Common myeloid progenitor, CD34-positive (primary cell): ENCODE measurements around the gene TCP1.
"Not testable (repeated sequence)": the region's sequence is repeated elsewhere in the genome, so short reads cannot be mapped to it uniquely, and the experiment has no call there.

ENCODE experiments used
- CTCF ChIA-PET: fragments of 350-600 bp; sonication (Branson Sonifier 250); formaldehyde crosslinking; loops from one replicate; lab custom pipeline; 2021; ENCODE audit warnings: antibody characterized with exemption; lab: Charles Lee
- POLR2A ChIA-PET: fragments of 350-600 bp; sonication (Branson Sonifier 250); formaldehyde crosslinking; loops from one replicate; lab custom pipeline; 2021; ENCODE audit warnings: antibody characterized with exemption; lab: Charles Lee
- DNase-seq, 3 donors: peaks; one replicate each; pipeline versions ENCODE4 v3.0.0 to v3.0.0-alpha.2; 2013
- H3K27ac ChIP-seq, 2 experiments: 1 replicate in 1 of 2; 2 replicates in 1 of 2; pipeline ENCODE4 v1.7.0; 2013; ENCODE audit warnings: inconsistent platforms in 2 of 2, low read length in 2 of 2, mild to moderate bottlenecking in 2 of 2, low read depth in 1 of 2, moderate library complexity in 1 of 2; ENCODE audit not compliant: severe bottlenecking in 2 of 2, insufficient read depth in 1 of 2, poor library complexity in 1 of 2
- H3K27me3 ChIP-seq, 5 experiments: replicated peaks in 2 of 5; 1 replicate in 3 of 5; 2 replicates in 2 of 5; pipeline versions ENCODE4 v1.6.1 to v1.7.0; 2013; ENCODE audit warnings: low read length in 4 of 5, mild to moderate bottlenecking in 2 of 5, moderate library complexity in 2 of 5, inconsistent platforms in 1 of 5; ENCODE audit not compliant: insufficient read depth in 5 of 5, control insufficient read depth in 4 of 5
- H3K36me3 ChIP-seq, 4 experiments: 1 replicate in 2 of 4; 2 replicates in 2 of 4; pipeline versions ENCODE4 v1.6.1 to v1.7.0; 2013; ENCODE audit warnings: low read length in 3 of 4, control low read depth in 1 of 4, mild to moderate bottlenecking in 1 of 4; ENCODE audit not compliant: control insufficient read depth in 4 of 4, insufficient read depth in 4 of 4
- H3K4me1 ChIP-seq, 4 experiments: 1 replicate in 3 of 4; 2 replicates in 1 of 4; pipeline versions ENCODE4 v1.6.1 to v1.7.1; 2013; ENCODE audit warnings: low read length in 3 of 4, mild to moderate bottlenecking in 3 of 4, control low read depth in 1 of 4, inconsistent platforms in 1 of 4, moderate library complexity in 1 of 4; ENCODE audit not compliant: control insufficient read depth in 4 of 4, insufficient read depth in 4 of 4; ENCODE audit errors: control extremely low read depth in 1 of 4
- H3K4me3 ChIP-seq, 7 experiments: 1 replicate in 4 of 7; 2 replicates in 3 of 7; pipeline versions ENCODE4 v1.5.1 to v1.7.0; 2013; ENCODE audit warnings: mild to moderate bottlenecking in 7 of 7, low read length in 6 of 7, moderate library complexity in 6 of 7, inconsistent platforms in 2 of 7, low read depth in 2 of 7, control low read depth in 1 of 7; ENCODE audit not compliant: insufficient read depth in 4 of 7, control insufficient read depth in 1 of 7; ENCODE audit errors: extremely low read depth in 1 of 7
- H3K9me3 ChIP-seq, 5 experiments: 1 replicate in 4 of 5; 2 replicates in 1 of 5; pipeline versions ENCODE4 v1.6.1 to v1.7.1; 2013; ENCODE audit warnings: low read length in 4 of 5, mild to moderate bottlenecking in 2 of 5, inconsistent platforms in 1 of 5, low read depth in 1 of 5, moderate library complexity in 1 of 5; ENCODE audit not compliant: control insufficient read depth in 4 of 5, insufficient read depth in 2 of 5; ENCODE audit errors: control extremely low read depth in 1 of 5
- WGBS: methylation state at CpG from one replicate; pipeline ENCODE4 v1.1.5; 2013; ENCODE audit not compliant: insufficient coverage; 5-methylcytosine and 5-hydroxymethylcytosine counted together

Gene TCP1

DNA sequence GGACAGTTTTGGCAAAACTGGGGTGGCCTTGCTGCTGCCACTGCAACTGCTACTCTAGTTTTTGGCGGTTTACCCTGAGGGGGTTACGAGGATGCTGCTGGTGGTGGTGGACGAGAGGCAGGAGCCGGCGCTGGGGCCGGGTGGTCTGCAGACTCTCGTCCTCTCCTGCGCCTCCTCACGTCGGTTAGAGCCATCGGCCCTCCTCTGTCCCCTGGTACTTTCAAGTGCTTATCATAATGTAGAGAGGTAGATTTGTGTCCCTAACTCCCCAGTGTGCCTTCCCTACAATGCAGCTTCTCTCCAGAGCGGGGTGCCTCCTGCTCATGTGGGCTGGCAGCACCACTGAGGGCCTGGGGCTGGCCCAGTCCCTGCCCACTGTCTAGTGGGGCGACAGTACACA is 36.6 kb upstream of the TCP1 start:
- Histone ChIP-seq H3K9me3 (peaks cover 0 to 2% (median 0%) of the 10 kb centered on the region in 5 experiments), H3K4me1 (peaks cover 18 to 51% (median 35%) of the 10 kb centered on the region in 4 experiments), H3K36me3 (no peaks in the 10 kb centered on the region), H3K27me3 (no peaks in the 10 kb centered on the region), H3K27ac (no peak overlapping the region), H3K4me3 (no peak overlapping the region)
- ChIA-PET CTCF (no interaction called here), POLR2A (no interaction called here)
- 97% methylated on average over 7 of the region's 13 CpGs for WGBS
- DNase-seq, result no peak

DNA sequence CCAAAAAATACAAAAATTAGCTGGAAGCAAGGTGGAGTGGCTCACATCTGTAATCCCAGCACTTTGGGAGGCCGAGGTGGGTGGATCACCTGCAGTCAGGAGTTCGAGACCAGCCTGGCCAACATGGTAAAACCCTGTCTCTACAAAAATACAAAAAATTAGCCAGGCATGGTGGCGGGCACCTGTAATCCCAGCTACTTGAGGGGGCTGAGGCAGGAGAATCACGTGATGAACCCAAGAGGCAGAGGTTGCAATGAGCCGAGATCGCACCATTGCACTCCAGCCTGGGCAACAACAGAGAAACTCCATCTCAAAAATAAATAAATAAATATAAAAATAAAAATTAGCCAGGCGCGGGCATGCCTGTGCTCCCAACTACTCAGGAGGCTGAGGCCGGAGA is 35.3 kb upstream of the TCP1 start:
- H3K27me3 ChIP-seq, H3K36me3 ChIP-seq, H3K27ac ChIP-seq, CTCF ChIA-PET, H3K4me3 ChIP-seq, H3K9me3 ChIP-seq, POLR2A ChIA-PET, DNase-seq: not testable (repeated sequence)
- WGBS, result 91% methylated on average over 4 of the region's 9 CpGs
- H3K4me1 ChIP-seq, result peaks cover 19 to 52% (median 41%) of the 10 kb centered on the region in 4 experiments

DNA sequence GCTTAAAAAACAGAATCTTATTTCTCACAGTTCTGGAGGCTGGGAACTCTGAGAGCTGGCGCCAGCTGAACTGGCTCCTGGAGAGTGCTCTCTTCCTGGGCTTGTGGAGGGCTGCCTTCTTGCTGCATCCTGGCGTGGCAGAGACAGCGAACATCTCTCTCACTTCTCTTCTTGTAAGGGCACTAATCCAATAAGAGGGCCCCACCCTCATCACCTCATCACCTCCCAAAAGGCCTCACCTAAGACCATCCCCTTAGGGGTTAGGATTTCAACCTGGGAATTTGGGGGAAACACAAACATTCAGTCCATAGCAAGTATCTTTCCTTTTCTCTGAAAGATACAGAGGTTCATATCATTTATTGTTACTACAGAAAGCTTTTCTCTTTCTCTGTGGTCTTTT is 34.6 kb upstream of the TCP1 start:
- H3K9me3 ChIP-seq, result peaks cover 0 to 2% (median 0%) of the 10 kb centered on the region in 5 experiments
- no peak overlapping the region for H3K27ac ChIP-seq
- WGBS, result 100% methylated on average over 1 of the region's 3 CpGs
- no peaks in the 10 kb centered on the region for H3K36me3 ChIP-seq
- POLR2A ChIA-PET, result no interaction called here
- CTCF ChIA-PET, result no interaction called here
- H3K27me3 ChIP-seq, result no peaks in the 10 kb centered on the region
- peaks cover 13 to 52% (median 41%) of the 10 kb centered on the region in 4 experiments for H3K4me1 ChIP-seq
- no peak for DNase-seq
- no peak overlapping the region for H3K4me3 ChIP-seq

DNA sequence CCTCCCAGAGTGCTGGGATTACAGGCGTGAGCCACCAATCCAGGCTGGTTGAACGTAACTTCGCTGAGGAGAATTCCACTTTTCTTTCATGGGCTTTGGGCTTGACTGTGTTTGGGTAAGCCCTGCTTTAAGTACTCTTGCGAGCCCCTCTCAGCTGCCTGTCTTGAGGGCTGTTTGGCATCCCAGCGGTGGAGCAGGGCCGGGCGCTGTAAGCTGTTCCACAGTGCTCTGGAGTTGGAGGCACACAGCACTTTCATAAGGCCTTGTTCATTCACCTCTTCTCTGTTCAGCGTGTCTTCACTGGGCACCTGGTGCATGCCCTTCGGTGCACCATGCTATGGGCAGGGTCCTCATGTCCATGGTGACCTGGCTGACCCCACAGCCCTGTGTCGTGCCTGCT is 32.3 kb upstream of the TCP1 start:
- POLR2A ChIA-PET, result interaction anchor here (1.2 to 2.2 kb wide), 2 partner anchors 24 to 31 kb away, joined by 3 to 11 read pairs; partner anchors contain the start of gene MRPL18
- WGBS, result 92% methylated on average over 10 of the region's 10 CpGs

DNA sequence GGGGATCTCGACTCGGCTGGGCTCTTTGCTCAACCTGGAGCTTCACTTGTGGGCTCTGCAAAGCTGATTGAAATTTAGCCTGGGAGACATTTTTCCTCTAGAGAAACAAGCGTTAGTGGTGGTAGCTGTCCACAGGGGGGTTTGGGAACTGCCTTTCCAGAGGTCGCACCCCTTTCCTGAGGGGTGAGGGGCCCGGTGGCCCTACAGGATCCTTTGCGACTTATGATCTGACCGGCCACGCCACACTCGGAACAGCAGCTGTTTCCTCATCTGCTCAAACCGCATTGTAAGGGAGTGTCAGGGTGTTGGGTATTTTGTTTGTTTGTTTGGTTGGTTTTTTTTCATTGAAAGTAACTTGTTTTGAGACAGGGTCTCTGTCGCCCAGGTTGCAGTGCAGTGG is 31.7 kb upstream of the TCP1 start:
- ChIA-PET POLR2A (interaction anchor here (1.2 to 2.2 kb wide), 2 partner anchors 25 to 30 kb away, joined by 3 to 11 read pairs; partner anchors contain the start of gene MRPL18), CTCF (interaction anchor here (1.2 to 3.4 kb wide), 7 partner anchors 8 to 124 kb away, joined by 3 to 18 read pairs (median 3); partner anchors contain the start of genes MRPL18 and TCP1)
- Histone ChIP-seq H3K36me3 (no peaks in the 10 kb centered on the region), H3K27ac (no peak overlapping the region), H3K4me3 (peak overlapping the region in 4 of 7 experiments; percentile 29 to 66 (median 35)), H3K4me1 (peaks cover 8 to 53% (median 45%) of the 10 kb centered on the region in 4 experiments), H3K9me3 (peaks cover 0 to under 1% (median 0%) of the 10 kb centered on the region in 5 experiments), H3K27me3 (no peaks in the 10 kb centered on the region)
- WGBS, result 28% methylated on average over 11 of the region's 11 CpGs
- DNase-seq, result peak; percentile 18 to 88 (median 72)

More for the DNA sequence above, 32.3 kb upstream of the TCP1 start:
- Histone ChIP-seq H3K36me3 (no peaks in the 10 kb centered on the region), H3K27ac (no peak overlapping the region), H3K4me1 (peaks cover 8 to 53% (median 45%) of the 10 kb centered on the region in 4 experiments), H3K9me3 (peaks cover 0 to 2% (median 0%) of the 10 kb centered on the region in 5 experiments), H3K27me3 (no peaks in the 10 kb centered on the region), H3K4me3 (no peak overlapping the region)
- CTCF ChIA-PET, result interaction anchor here (0.8 to 2.4 kb wide), 11 partner anchors 8 to 124 kb away, joined by 3 to 12 read pairs (median 4); partner anchors contain the start of genes MRPL18 and TCP1
- DNase-seq, result no peak

DNA sequence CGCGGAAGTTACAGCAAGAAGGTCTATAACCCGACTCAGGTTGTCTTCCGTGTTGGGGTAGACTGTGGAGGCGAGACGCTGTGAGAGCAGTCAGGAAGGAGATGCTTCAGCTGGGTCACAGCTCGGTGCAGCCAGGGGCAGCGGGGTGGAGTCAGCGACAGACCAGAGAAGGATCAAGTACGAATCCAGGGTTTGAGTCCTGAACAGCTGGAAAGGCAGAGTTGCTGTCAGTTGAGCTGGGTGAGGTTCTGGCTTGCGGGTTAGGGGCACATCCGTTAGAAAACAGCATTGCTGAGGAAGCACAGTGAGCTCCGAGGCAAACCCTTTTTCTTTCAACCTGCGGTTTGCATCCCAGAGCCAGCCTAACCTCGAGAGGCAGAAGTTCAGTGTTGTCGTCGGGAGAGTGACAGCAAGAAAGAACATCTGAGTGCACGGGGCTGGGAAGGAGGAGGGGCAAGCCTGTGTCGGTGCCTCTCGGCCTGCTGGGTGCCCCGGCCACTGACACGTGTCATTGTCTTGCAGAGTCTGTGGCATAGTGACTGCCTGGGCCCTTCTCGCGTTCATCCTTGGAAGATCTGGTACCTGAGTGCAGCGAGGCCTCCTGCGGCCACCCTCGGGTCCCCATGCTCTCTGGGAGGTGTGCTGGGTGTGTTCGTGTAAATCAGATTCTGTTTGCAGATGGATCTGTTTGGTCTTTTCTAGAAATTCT is 30.7 kb upstream of the TCP1 start:
- 37% methylated on average over 25 of the region's 28 CpGs for WGBS
- no peaks in the 10 kb centered on the region for H3K27me3 ChIP-seq
- H3K4me1 ChIP-seq, result peaks cover 8 to 53% (median 45%) of the 10 kb centered on the region in 4 experiments
- peak overlapping the region in 1 of 2 experiments; percentile 45 for H3K27ac ChIP-seq
- H3K36me3 ChIP-seq, result no peaks in the 10 kb centered on the region
- no peaks in the 10 kb centered on the region for H3K9me3 ChIP-seq
- CTCF ChIA-PET, result interaction anchor here (1.2 to 3.4 kb wide), 7 partner anchors 10 to 38 kb away, joined by 3 to 18 read pairs (median 3); partner anchors contain the start of genes MRPL18 and TCP1
- peak overlapping the region in 6 of 7 experiments; percentile 8 to 66 (median 18) for H3K4me3 ChIP-seq
- DNase-seq, result peak; percentile 38 to 87 (median 82)
- POLR2A ChIA-PET, result interaction anchor here (2.2 kb wide), 1 partner anchor 29 kb away, joined by 11 read pairs; the partner anchor contains the start of gene MRPL18

DNA sequence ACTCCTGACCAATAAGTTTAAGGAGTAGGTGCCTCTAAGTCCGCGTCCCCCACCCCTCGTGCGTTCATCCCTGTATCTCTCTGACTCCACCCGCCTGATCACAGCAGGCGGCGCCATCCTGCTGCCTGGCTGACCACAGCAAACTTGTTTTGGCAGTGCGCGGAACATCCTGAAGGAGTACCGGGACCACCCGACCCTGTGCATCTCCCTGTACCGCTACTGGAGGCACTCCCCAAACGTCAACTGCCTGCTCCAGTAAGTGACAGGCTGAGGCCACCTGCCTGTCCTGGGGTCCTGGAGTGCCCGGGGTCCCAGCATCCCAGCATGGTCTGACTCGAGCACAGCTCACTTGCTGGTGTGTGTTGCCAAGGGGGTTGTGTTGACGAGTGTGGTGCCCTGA is 29.7 kb upstream of the TCP1 start:
- WGBS, result 95% methylated on average over 16 of the region's 16 CpGs
- ChIA-PET POLR2A (no interaction called here), CTCF (interaction anchor here (1.2 to 3.4 kb wide), 2 partner anchors 15 to 33 kb away, joined by 3 to 18 read pairs; no protein-coding TSS in a partner anchor)
- no peaks in the 10 kb centered on the region for H3K9me3 ChIP-seq
- H3K36me3 ChIP-seq, result no peaks in the 10 kb centered on the region
- DNase-seq, result no peak
- H3K27me3 ChIP-seq, result no peaks in the 10 kb centered on the region
- H3K4me1 ChIP-seq, result peaks cover 8 to 53% (median 45%) of the 10 kb centered on the region in 4 experiments
- no peak overlapping the region for H3K27ac ChIP-seq
- H3K4me3 ChIP-seq, result peak overlapping the region in 1 of 7 experiments; percentile 39
